ENCODE data around the gene XCL1. TPM values are rescaled to one million over a fixed set of nuclear protein-coding genes. Genes with fewer than 3 reads are reported as not detected.

The XCL1 gene
- total and polyA plus RNA-seq, 2 experiments from 2014 or later, result 0.24 TPM; not detected in 1

- TF ChIP-seq STAT1 (IDR thresholded peaks at IDR 0.05; ENCODE audit: unreplicated experiment), result no peak
- TF ChIP-seq, protein P1, sequence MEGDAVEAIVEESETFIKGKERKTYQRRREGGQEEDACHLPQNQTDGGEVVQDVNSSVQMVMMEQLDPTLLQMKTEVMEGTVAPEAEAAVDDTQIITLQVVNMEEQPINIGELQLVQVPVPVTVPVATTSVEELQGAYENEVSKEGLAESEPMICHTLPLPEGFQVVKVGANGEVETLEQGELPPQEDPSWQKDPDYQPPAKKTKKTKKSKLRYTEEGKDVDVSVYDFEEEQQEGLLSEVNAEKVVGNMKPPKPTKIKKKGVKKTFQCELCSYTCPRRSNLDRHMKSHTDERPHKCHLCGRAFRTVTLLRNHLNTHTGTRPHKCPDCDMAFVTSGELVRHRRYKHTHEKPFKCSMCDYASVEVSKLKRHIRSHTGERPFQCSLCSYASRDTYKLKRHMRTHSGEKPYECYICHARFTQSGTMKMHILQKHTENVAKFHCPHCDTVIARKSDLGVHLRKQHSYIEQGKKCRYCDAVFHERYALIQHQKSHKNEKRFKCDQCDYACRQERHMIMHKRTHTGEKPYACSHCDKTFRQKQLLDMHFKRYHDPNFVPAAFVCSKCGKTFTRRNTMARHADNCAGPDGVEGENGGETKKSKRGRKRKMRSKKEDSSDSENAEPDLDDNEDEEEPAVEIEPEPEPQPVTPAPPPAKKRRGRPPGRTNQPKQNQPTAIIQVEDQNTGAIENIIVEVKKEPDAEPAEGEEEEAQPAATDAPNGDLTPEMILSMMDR (conservative IDR thresholded peaks at IDR 0.05; ENCODE audit: low read depth in 2 of 2), result no peak
- no peak for TF ChIP-seq NANOG (IDR thresholded peaks at IDR 0.05; ENCODE audit: borderline replicate concordance)
- TF ChIP-seq, protein P2, sequence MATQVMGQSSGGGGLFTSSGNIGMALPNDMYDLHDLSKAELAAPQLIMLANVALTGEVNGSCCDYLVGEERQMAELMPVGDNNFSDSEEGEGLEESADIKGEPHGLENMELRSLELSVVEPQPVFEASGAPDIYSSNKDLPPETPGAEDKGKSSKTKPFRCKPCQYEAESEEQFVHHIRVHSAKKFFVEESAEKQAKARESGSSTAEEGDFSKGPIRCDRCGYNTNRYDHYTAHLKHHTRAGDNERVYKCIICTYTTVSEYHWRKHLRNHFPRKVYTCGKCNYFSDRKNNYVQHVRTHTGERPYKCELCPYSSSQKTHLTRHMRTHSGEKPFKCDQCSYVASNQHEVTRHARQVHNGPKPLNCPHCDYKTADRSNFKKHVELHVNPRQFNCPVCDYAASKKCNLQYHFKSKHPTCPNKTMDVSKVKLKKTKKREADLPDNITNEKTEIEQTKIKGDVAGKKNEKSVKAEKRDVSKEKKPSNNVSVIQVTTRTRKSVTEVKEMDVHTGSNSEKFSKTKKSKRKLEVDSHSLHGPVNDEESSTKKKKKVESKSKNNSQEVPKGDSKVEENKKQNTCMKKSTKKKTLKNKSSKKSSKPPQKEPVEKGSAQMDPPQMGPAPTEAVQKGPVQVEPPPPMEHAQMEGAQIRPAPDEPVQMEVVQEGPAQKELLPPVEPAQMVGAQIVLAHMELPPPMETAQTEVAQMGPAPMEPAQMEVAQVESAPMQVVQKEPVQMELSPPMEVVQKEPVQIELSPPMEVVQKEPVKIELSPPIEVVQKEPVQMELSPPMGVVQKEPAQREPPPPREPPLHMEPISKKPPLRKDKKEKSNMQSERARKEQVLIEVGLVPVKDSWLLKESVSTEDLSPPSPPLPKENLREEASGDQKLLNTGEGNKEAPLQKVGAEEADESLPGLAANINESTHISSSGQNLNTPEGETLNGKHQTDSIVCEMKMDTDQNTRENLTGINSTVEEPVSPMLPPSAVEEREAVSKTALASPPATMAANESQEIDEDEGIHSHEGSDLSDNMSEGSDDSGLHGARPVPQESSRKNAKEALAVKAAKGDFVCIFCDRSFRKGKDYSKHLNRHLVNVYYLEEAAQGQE (IDR thresholded peaks at IDR 0.05; ENCODE audit: unreplicated experiment), result no peak
- no peak for TF ChIP-seq ZNF331 (CRISPR knock-in tag; IDR thresholded peaks at IDR 0.05; ENCODE audit: low read depth)
- TF ChIP-seq POLR2AphosphoS5 (IDR thresholded peaks at IDR 0.05; ENCODE audit: low read depth), result no peak
- no peak for TF ChIP-seq ZNF114 (CRISPR knock-in tag; IDR thresholded peaks at IDR 0.05)
- no peak for TF ChIP-seq ETS1 (IDR thresholded peaks at IDR 0.05)
Observed at GRCh38 chr1:168628807-168629206, 52.4 kb downstream of the XCL1 start (continued).

- Histone ChIP-seq H3K4me2 (no peak overlapping the region), H4K20me1 (replicated peaks; ENCODE audit: insufficient read depth) (no peaks in the 10 kb centered on the region), H3F3A (replicated peaks; ENCODE audit: low read depth) (no peaks in the 10 kb centered on the region), H3K27me3 (ENCODE audit: insufficient read depth) (no peaks in the 10 kb centered on the region), H3K36me3 (ENCODE audit: insufficient read depth) (no peaks in the 10 kb centered on the region), H2AFZ (no peak overlapping the region), H3K27ac (ENCODE audit: low read depth) (no peak overlapping the region), H3K9me2 (ENCODE audit: insufficient read depth) (no peaks in the 10 kb centered on the region), H3K4me1 (ENCODE audit: insufficient read depth) (no peaks in the 10 kb centered on the region), H3K4me3 (no peak overlapping the region), H3K79me2 (replicated peaks; ENCODE audit: insufficient read depth) (no peaks in the 10 kb centered on the region)
- TF ChIP-seq ETS1 (IDR thresholded peaks at IDR 0.05) (no peak), NANOG (IDR thresholded peaks at IDR 0.05; ENCODE audit: borderline replicate concordance) (no peak), EZH2phosphoT487 (IDR thresholded peaks at IDR 0.05; ENCODE audit: unreplicated experiment) (no peak), JUNB (IDR thresholded peaks at IDR 0.05; ENCODE audit: unreplicated experiment) (no peak), EZH2 (IDR thresholded peaks at IDR 0.05; ENCODE audit: low read depth, unreplicated experiment) (no peak)
- TF ChIP-seq, protein P2 (IDR thresholded peaks at IDR 0.05; ENCODE audit: unreplicated experiment), result no peak
- TF ChIP-seq, protein P1 (conservative IDR thresholded peaks at IDR 0.05; ENCODE audit: low read depth in 2 of 2), result no peak
- ATAC-seq (no peak), DNase-seq (ENCODE audit: low spot score) (no peak)
- Mint-ChIP-seq H3K36me3 (ENCODE audit: low read depth) (no peaks in the 10 kb centered on the region), H3K4me1 (peaks cover 10% of the 10 kb centered on the region), H3K27ac (no peak overlapping the region), H3K27me3 (ENCODE audit: insufficient read depth, low read depth, poor library complexity) (peaks cover 3% of the 10 kb centered on the region), H3K9me3 (no peaks in the 10 kb centered on the region), H3K4me3 (no peak overlapping the region)
Observed at GRCh38 chr1:168629466-168629865, 53.1 kb downstream of the XCL1 start.

Measured in GM23338 (cell line).